ENCODE measurements around the gene COBL. TPM values are rescaled to one million over a fixed set of nuclear protein-coding genes. Genes with fewer than 3 reads are reported as not detected.

COBL gene
- total and polyA plus RNA-seq, 2 of the 4 experiments (the other 2 are of a cell fraction): under 0.01 TPM; not detected in 1

GRCh38 chr7:51023547-51023946 is 293.1 kb downstream of the COBL start:
- Histone ChIP-seq H2AK9ac (replicated peaks; ENCODE audit: low read depth, low read length, poor library complexity) (no peak overlapping the region), H4K5ac (ENCODE audit: low read depth, low read length) (no peak overlapping the region), H3K56ac (ENCODE audit: extremely low read depth, insufficient read depth, low read length) (no peak overlapping the region), H3K79me1 (ENCODE audit: low read depth in 1 of 2, low read length in 2 of 2) (no peaks in the 10 kb centered on the region), H3K18ac (ENCODE audit: low read depth, low read length) (no peak overlapping the region), H3K4me1 (ENCODE audit: control insufficient read depth, insufficient read depth, low read length) (peaks cover 11% of the 10 kb centered on the region; the same call in 1 of the 2 replicates), H3K14ac (replicated peaks; ENCODE audit: low read depth, low read length) (no peak overlapping the region), H2AK5ac (ENCODE audit: low read depth, low read length) (no peak overlapping the region), H3K4me3 (ENCODE audit: insufficient read depth, low read depth, low read length) (no peak overlapping the region), H3K23ac (ENCODE audit: low read depth, low read length) (no peak overlapping the region), H3K27ac (ENCODE audit: insufficient read depth, low read length) (no peak overlapping the region), H2BK120ac (ENCODE audit: low read depth, low read length) (no peak overlapping the region), H3K27me3 (ENCODE audit: control insufficient read depth, insufficient read depth, low read length) (no peaks in the 10 kb centered on the region; the same call in 1 of the 2 replicates), H3K36me3 (ENCODE audit: control insufficient read depth, insufficient read depth, low read length) (no peaks in the 10 kb centered on the region), H2BK15ac (ENCODE audit: low read depth, low read length) (no peak overlapping the region), H4K20me1 (ENCODE audit: insufficient read depth, low read length) (no peaks in the 10 kb centered on the region), H3K9me3 (ENCODE audit: control insufficient read depth, insufficient read depth, low read length) (no peaks in the 10 kb centered on the region), H3K4me2 (ENCODE audit: low read depth, low read length) (no peak overlapping the region), H2BK5ac (ENCODE audit: low read depth, low read length, poor library complexity, severe bottlenecking) (no peak overlapping the region), H3K9me1 (ENCODE audit: insufficient read depth, low read length) (peaks cover 12% of the 10 kb centered on the region; the same call in 1 of the 2 replicates), H2AFZ (replicated peaks; ENCODE audit: low read length, poor library complexity) (no peak overlapping the region), H3K4ac (ENCODE audit: low read depth, low read length) (no peak overlapping the region), H2BK20ac (ENCODE audit: low read depth, low read length) (no peak overlapping the region), H4K91ac (ENCODE audit: insufficient read depth, low read depth, low read length) (no peak overlapping the region), H3K9ac (ENCODE audit: low read depth, low read length) (no peak overlapping the region), H4K8ac (ENCODE audit: low read depth in 2 of 2, low read length in 2 of 2) (no peak overlapping the region)
- BruUV-seq (replicated peaks): no TSS peak
- TF ChIP-seq CTCF (conservative IDR thresholded peaks at IDR 0.05; ENCODE audit: low read depth, low read length): no peak
- TF ChIP-seq CEBPB (IDR thresholded peaks at IDR 0.05; ENCODE audit: low read depth, low read length): no peak
- no peak for TF ChIP-seq MAZ (IDR thresholded peaks at IDR 0.05; ENCODE audit: borderline replicate concordance, low read depth, low read length)
- TF ChIP-seq RCOR1 (IDR thresholded peaks at IDR 0.05; ENCODE audit: insufficient replicate concordance, low read length): no peak
- TF ChIP-seq RAD21 (IDR thresholded peaks at IDR 0.05; ENCODE audit: low read length): no peak
- no peak for TF ChIP-seq CHD1 (IDR thresholded peaks at IDR 0.05; ENCODE audit: low read depth, low read length)
- no peak for TF ChIP-seq FOS (IDR thresholded peaks at IDR 0.05; ENCODE audit: low read depth, low read length)
- TF ChIP-seq MXI1 (IDR thresholded peaks at IDR 0.05; ENCODE audit: borderline replicate concordance, low read depth, low read length): no peak
- TF ChIP-seq BHLHE40 (IDR thresholded peaks at IDR 0.05; ENCODE audit: low read depth, low read length): no peak
- no peak for TF ChIP-seq SMC3 (IDR thresholded peaks at IDR 0.05; ENCODE audit: low read depth, low read length)
- TF ChIP-seq NFE2L2 (IDR thresholded peaks at IDR 0.05; ENCODE audit: low read depth, low read length): no peak
- TF ChIP-seq MAFK (IDR thresholded peaks at IDR 0.05; ENCODE audit: low read depth, low read length): no peak
- TF ChIP-seq USF2 (IDR thresholded peaks at IDR 0.05; ENCODE audit: low read depth, low read length): no peak
- no peak for TF ChIP-seq ELK1 (IDR thresholded peaks at IDR 0.05; ENCODE audit: borderline replicate concordance, low read depth, low read length)
- TF ChIP-seq POLR2A (IDR thresholded peaks at IDR 0.05; ENCODE audit: low read depth, low read length): no peak
- no peak for TF ChIP-seq RFX5 (IDR thresholded peaks at IDR 0.05; ENCODE audit: low read depth, low read length)
- intact Hi-C loops (cut with micrococcal nuclease) (no loop called here), in situ Hi-C loops (cut with MboI; ENCODE audit: low sequenced_read_pairs) (no loop called here), dilution Hi-C loops (cut with HindIII; ENCODE audit: low sequenced_read_pairs, unreplicated experiment) (no loop called here)
- DNase-seq (no peak), ATAC-seq (ENCODE audit: low read depth) (no peak)
- POLR2A ChIA-PET (ENCODE audit: unreplicated experiment): no interaction called here
- 100% methylated on average over 3 of the region's 9 CpGs; no CpG with 5 or more reads in 1 of the 2 experiments for WGBS, 2 experiments (ENCODE audit: extremely low coverage in 2 of 2, insufficient read length in 1 of 2)
- CTCF ChIA-PET: no interaction called here

All from IMR-90 (cell line).